ENCODE measurements around the gene FHOD3.

FHOD3 gene

DNA sequence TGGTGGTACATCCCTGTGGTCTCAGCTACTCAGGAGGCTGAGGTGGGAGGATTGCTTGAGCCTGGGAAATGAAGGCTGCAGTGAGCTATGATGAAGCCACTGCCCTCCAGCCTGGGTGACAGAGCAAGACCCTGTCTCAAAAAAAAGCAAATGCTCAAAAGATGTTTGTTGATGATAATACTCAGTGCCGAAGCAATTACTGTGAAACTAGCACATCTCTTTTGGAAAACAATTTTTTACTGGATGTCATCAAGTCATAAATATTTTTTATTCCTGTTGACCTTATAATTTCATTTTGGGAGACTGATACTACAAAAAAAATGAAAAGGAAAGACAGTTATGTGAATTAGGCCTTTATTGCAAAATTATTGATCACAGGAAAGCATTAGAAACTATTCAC lies 34.5 kb upstream of the FHOD3 start:
- H3K36me3 Mint-ChIP-seq (ENCODE audit: low read depth) = no peaks in the 10 kb centered on the region
- H3K9me3 Mint-ChIP-seq = no peaks in the 10 kb centered on the region
- H3K4me3 Mint-ChIP-seq = no peak overlapping the region
- H3K4me1 Mint-ChIP-seq = peaks cover 26% of the 10 kb centered on the region
- TF ChIP-seq, protein P1, sequence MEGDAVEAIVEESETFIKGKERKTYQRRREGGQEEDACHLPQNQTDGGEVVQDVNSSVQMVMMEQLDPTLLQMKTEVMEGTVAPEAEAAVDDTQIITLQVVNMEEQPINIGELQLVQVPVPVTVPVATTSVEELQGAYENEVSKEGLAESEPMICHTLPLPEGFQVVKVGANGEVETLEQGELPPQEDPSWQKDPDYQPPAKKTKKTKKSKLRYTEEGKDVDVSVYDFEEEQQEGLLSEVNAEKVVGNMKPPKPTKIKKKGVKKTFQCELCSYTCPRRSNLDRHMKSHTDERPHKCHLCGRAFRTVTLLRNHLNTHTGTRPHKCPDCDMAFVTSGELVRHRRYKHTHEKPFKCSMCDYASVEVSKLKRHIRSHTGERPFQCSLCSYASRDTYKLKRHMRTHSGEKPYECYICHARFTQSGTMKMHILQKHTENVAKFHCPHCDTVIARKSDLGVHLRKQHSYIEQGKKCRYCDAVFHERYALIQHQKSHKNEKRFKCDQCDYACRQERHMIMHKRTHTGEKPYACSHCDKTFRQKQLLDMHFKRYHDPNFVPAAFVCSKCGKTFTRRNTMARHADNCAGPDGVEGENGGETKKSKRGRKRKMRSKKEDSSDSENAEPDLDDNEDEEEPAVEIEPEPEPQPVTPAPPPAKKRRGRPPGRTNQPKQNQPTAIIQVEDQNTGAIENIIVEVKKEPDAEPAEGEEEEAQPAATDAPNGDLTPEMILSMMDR (IDR thresholded peaks at IDR 0.05) = no peak
- peaks cover 9% of the 10 kb centered on the region for H3K27me3 Mint-ChIP-seq (ENCODE audit: low read depth, poor library complexity)
- no peak for DNase-seq
- no peak overlapping the region for H3K27ac Mint-ChIP-seq

DNA sequence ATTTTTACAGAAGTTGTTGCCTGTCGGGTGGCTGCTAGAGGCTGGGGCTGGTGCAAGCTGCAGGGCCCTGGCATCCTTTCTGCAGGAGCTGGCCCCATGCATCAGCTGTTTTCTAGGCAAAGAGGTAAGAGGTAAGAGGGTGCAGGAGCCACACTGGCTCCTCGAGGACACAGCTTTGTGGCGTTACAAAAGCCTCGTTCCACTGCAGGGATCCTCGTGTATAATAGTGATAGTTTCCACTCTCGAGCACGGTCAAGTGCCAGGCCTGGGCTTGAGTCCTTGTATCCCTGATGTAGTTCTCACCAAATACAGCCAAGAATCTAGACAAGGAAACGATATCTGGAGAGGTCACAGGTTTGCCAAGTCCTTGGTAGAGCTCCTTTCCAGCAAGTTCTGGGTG lies 33.2 kb upstream of the FHOD3 start:
- Mint-ChIP-seq H3K27ac (no peak overlapping the region), H3K4me1 (peaks cover 26% of the 10 kb centered on the region)

DNA sequence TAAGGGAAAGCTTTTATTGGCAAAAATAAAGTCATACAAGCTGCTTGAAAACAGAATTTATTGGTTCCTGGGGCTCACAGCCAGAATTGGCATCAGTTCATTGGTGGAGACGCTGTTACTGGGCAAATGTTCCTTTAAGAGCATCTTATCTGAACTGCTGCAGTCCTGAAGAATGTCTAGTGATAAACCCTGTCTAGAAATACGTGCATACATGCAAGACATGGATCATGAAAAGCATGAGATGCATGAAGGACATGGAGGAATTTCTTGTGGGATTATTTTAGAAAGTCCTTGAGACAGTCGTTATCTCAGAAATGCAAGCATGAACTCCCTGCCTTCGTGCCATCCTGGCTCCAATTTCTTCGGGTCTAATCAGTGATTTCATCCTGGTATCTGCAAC lies 32.5 kb upstream of the FHOD3 start:
- Mint-ChIP-seq H3K36me3 (ENCODE audit: low read depth) (no peaks in the 10 kb centered on the region), H3K27me3 (ENCODE audit: low read depth, poor library complexity) (peaks cover 9% of the 10 kb centered on the region), H3K4me1 (peaks cover 26% of the 10 kb centered on the region), H3K27ac (no peak overlapping the region), H3K4me3 (no peak overlapping the region), H3K9me3 (no peaks in the 10 kb centered on the region)
- no peak for DNase-seq
- TF ChIP-seq, protein P1 (IDR thresholded peaks at IDR 0.05) = no peak

More for the DNA sequence above, 33.2 kb upstream of the FHOD3 start:
- TF ChIP-seq, protein P1 (IDR thresholded peaks at IDR 0.05) = no peak
- no peak for DNase-seq
- no peaks in the 10 kb centered on the region for H3K9me3 Mint-ChIP-seq
- no peaks in the 10 kb centered on the region for H3K36me3 Mint-ChIP-seq (ENCODE audit: low read depth)
- no peak overlapping the region for H3K4me3 Mint-ChIP-seq
- peaks cover 9% of the 10 kb centered on the region for H3K27me3 Mint-ChIP-seq (ENCODE audit: low read depth, poor library complexity)

DNA sequence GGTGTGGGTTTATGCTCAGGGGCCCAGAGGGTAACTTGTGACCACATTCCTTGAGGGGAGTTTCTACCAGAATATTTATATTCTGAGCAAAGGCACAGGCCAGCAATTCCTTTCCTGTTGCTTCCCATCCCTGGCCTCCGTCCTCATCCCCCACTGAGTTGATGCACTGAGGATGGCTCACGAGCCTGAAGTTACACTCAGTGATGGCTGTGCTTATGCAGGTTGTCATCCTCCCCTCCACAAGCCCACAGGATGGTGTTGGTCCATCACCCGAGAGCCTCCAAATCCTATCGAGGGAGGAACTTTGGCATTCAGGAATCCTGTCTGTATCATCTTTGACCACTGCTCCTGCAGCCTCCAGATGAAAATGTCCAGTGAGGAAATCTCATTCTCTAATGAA lies 28.4 kb upstream of the FHOD3 start:
- H3K27ac Mint-ChIP-seq = no peak overlapping the region
- H3K4me1 Mint-ChIP-seq = peaks cover 20% of the 10 kb centered on the region
- H3K27me3 Mint-ChIP-seq (ENCODE audit: low read depth, poor library complexity) = peaks cover 9% of the 10 kb centered on the region
- TF ChIP-seq, protein P1 (IDR thresholded peaks at IDR 0.05) = no peak
- H3K36me3 Mint-ChIP-seq (ENCODE audit: low read depth) = no peaks in the 10 kb centered on the region
- no peak for DNase-seq
- no peak overlapping the region for H3K4me3 Mint-ChIP-seq
- H3K9me3 Mint-ChIP-seq = no peaks in the 10 kb centered on the region

DNA sequence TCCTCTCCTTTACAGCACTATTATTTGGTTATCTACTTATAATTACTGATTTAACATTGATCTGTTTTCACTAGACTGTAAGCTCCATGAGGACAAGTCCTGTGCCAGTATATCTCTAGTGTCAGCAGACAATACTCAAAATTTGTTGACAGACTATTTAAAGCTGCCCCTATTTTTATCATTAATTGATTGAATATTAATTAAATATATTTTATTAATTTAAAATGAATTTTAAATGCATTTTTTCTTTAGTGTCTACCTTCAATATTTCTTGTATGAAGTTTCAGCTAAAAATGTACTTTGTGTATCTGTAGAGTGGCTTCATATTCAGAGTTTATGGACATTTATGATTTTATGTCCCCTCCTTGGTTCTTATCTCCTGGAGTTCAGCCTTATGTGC lies 26.4 kb upstream of the FHOD3 start:
- Mint-ChIP-seq H3K4me3 (no peak overlapping the region), H3K4me1 (peaks cover 4% of the 10 kb centered on the region)

DNA sequence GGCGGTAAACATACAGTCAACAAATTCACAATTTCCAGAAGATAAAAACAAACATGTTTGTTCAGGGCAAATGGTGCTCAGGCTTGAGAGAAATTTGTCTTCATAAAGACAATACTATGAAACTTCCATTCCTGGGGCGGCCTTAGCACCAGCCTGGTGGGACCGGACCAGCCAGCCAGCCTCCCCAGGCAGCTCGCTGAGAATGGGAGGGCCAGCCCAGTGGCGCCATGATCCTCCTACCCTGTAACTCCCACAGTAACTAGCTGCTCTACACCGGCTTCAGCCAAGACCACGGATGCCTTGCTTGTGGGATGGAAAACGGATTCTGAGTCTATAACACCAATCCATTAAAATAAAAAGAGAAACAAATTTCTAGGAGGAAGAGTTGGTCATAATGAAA lies 24.2 kb upstream of the FHOD3 start:
- no peaks in the 10 kb centered on the region for H3K9me3 Mint-ChIP-seq
- TF ChIP-seq, protein P1 (IDR thresholded peaks at IDR 0.05) = no peak
- no peaks in the 10 kb centered on the region for H3K4me1 Mint-ChIP-seq
- H3K27me3 Mint-ChIP-seq (ENCODE audit: low read depth, poor library complexity) = peaks cover 5% of the 10 kb centered on the region
- H3K27ac Mint-ChIP-seq = no peak overlapping the region
- H3K36me3 Mint-ChIP-seq (ENCODE audit: low read depth) = no peaks in the 10 kb centered on the region
- DNase-seq = no peak
- no peak overlapping the region for H3K4me3 Mint-ChIP-seq

More for the DNA sequence above, 26.4 kb upstream of the FHOD3 start:
- H3K9me3 Mint-ChIP-seq = no peaks in the 10 kb centered on the region
- TF ChIP-seq, protein P1 (IDR thresholded peaks at IDR 0.05) = no peak
- H3K27me3 Mint-ChIP-seq (ENCODE audit: low read depth, poor library complexity) = peaks cover 12% of the 10 kb centered on the region
- DNase-seq = no peak
- no peak overlapping the region for H3K27ac Mint-ChIP-seq
- no peaks in the 10 kb centered on the region for H3K36me3 Mint-ChIP-seq (ENCODE audit: low read depth)

Measured in nephron progenitor cell (in vitro differentiated cells).